Nephron progenitor cell (in vitro differentiated cells): ENCODE data around the gene CENPU.

ENCODE experiments used
- DNase-seq: peaks from one replicate; pipeline ENCODE4 v3.0.0; 2021
- H3K27ac Mint-ChIP-seq: 2 replicates; pipeline ENCODE4 v1.8.0; 2021; ENCODE audit warnings: mild to moderate bottlenecking, moderate library complexity, mixed read lengths
- H3K27me3 Mint-ChIP-seq: 2 replicates; pipeline ENCODE4 v1.8.0; 2021; ENCODE audit warnings: mild to moderate bottlenecking, low read depth, mixed read lengths; ENCODE audit not compliant: poor library complexity
- H3K36me3 Mint-ChIP-seq: 2 replicates; pipeline ENCODE4 v1.8.0; 2021; ENCODE audit warnings: low read depth, mixed read lengths
- H3K4me1 Mint-ChIP-seq: 2 replicates; pipeline ENCODE4 v1.8.0; 2021; ENCODE audit warnings: mixed read lengths
- H3K4me3 Mint-ChIP-seq: 2 replicates; pipeline ENCODE4 v1.8.0; 2021; ENCODE audit warnings: mild to moderate bottlenecking, moderate library complexity, mixed read lengths
- H3K9me3 Mint-ChIP-seq: 2 replicates; pipeline ENCODE4 v1.8.0; 2021; ENCODE audit warnings: mild to moderate bottlenecking, moderate library complexity, mixed read lengths
- TF ChIP-seq, protein P1 (sequence below): fragments of 200-600 bp; sonication (generic); IDR thresholded peaks from 2 replicates; pipeline ENCODE4 v1.5.0; 2021; ENCODE audit warnings: antibody characterized with exemption

Gene CENPU

DNA sequence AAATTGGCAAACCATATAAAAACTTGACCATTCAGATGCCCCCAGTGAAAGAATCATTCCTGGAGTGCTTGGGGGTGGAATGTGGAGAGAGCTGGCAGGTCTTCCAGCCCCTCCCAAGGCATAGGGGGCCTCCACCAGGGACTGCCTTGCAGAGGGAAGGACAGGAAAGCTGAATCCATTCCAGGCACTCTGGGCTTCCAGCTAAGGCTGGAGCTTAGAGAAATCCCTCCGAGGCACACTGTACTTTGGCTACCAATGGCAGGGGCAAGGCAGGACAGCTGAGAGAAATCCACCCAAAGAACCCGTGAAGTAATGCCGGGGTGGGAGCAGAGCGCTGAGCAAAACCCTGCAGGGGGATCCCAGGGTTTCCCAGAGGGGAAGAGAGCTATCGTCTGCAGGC lies 4.0 kb downstream of the CENPU start:
- TF ChIP-seq, protein P1, sequence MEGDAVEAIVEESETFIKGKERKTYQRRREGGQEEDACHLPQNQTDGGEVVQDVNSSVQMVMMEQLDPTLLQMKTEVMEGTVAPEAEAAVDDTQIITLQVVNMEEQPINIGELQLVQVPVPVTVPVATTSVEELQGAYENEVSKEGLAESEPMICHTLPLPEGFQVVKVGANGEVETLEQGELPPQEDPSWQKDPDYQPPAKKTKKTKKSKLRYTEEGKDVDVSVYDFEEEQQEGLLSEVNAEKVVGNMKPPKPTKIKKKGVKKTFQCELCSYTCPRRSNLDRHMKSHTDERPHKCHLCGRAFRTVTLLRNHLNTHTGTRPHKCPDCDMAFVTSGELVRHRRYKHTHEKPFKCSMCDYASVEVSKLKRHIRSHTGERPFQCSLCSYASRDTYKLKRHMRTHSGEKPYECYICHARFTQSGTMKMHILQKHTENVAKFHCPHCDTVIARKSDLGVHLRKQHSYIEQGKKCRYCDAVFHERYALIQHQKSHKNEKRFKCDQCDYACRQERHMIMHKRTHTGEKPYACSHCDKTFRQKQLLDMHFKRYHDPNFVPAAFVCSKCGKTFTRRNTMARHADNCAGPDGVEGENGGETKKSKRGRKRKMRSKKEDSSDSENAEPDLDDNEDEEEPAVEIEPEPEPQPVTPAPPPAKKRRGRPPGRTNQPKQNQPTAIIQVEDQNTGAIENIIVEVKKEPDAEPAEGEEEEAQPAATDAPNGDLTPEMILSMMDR: no peak
- Mint-ChIP-seq H3K9me3 (no peaks in the 10 kb centered on the region), H3K4me3 (no peak overlapping the region), H3K4me1 (peaks cover 38% of the 10 kb centered on the region), H3K27me3 (peaks cover 4% of the 10 kb centered on the region), H3K27ac (no peak overlapping the region), H3K36me3 (peaks cover 54% of the 10 kb centered on the region)
- no peak for DNase-seq

DNA sequence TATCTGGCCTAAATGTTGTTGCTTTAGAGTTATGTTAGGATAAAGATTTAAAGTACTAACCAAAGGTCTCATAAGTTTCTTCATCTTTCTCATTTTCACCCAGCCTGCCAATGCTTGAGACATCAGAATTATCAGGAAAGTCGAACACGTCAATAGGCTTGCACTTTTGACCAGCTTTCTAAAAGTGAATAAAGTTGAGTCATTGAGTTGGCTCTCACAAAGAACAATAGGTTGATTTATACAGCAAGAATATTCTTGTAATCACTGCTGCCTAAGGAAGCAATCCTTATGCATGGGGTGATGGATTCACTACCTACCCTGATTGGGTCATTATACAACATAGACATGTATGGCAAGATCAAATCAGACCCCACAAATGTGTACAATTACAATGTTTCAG lies 5.0 kb downstream of the CENPU start:
- Mint-ChIP-seq H3K27ac (no peak overlapping the region), H3K4me1 (peaks cover 31% of the 10 kb centered on the region), H3K9me3 (no peaks in the 10 kb centered on the region), H3K4me3 (no peak overlapping the region), H3K36me3 (peaks cover 62% of the 10 kb centered on the region), H3K27me3 (no peaks in the 10 kb centered on the region)
- TF ChIP-seq, protein P1: no peak
- DNase-seq: no peak

DNA sequence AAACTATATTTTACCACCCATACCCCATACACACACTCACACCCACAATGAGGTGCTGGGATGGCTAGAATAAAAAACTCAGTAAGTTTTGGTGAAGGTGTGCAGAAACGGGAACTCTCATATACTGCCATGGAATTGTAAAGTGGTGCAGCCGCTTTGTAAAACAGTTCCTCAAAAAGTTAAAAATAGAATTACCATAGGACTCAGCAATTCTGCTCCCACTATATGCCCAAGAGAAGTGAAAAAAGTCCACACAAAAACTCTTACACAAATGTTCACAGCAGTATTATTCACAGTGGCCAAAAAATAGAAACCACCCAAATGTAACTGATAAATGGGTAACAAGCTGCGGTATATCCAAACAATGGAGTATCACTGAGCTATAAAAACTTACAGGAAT lies 6.5 kb downstream of the CENPU start:
- no peak for DNase-seq
- Mint-ChIP-seq H3K36me3 (peaks cover 75% of the 10 kb centered on the region), H3K4me3 (no peak overlapping the region), H3K4me1 (peaks cover 22% of the 10 kb centered on the region), H3K9me3 (no peaks in the 10 kb centered on the region), H3K27ac (no peak overlapping the region), H3K27me3 (no peaks in the 10 kb centered on the region)
- TF ChIP-seq, protein P1: no peak

DNA sequence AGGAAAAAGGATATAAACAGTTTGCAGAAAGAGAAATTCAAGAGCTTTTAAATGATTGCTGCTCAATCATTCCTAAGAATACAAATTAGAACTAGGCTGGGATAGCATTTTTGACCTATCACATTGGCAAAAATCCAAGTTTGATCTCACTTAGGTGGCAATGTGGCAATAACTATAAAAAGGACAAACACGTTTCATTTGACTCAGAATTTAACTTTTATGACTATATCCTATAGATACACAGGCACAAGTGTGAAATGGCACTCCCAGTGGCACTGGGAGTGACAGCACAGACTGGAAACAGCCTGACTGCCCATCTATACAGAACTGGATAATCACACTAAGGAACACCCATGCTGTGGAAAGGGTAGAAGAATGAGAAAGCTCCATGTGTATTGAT lies 11.1 kb downstream of the CENPU start:
- Mint-ChIP-seq H3K36me3 (peaks cover 87% of the 10 kb centered on the region), H3K27me3 (peaks cover 4% of the 10 kb centered on the region), H3K9me3 (peaks cover 21% of the 10 kb centered on the region), H3K4me3 (no peak overlapping the region), H3K4me1 (peaks cover 21% of the 10 kb centered on the region), H3K27ac (no peak overlapping the region)
- TF ChIP-seq, protein P1: no peak
- no peak for DNase-seq

DNA sequence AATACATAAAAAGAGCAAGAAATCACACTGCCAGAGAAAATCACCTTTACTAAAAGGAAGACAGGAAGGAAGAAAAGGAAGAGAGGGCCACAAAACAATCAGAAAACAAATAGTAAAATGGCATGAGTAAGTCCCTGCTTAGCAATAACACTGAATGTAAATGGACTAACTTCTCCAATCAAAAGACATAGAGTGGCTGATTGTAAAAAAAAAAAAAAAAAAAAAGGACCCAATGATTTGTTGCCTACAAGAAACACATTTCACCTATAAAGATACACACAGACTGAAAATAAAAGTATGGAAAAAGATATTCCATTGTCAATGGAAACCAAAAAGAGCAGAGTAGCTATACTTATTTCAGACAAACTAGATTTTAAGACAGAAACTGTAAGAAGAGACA lies 12.6 kb downstream of the CENPU start:
- Mint-ChIP-seq H3K9me3 (peaks cover 21% of the 10 kb centered on the region), H3K36me3 (peaks cover 83% of the 10 kb centered on the region), H3K4me3 (no peak overlapping the region), H3K27ac (no peak overlapping the region), H3K27me3 (peaks cover 4% of the 10 kb centered on the region), H3K4me1 (peaks cover 21% of the 10 kb centered on the region)
- no peak for DNase-seq
- TF ChIP-seq, protein P1: no peak

DNA sequence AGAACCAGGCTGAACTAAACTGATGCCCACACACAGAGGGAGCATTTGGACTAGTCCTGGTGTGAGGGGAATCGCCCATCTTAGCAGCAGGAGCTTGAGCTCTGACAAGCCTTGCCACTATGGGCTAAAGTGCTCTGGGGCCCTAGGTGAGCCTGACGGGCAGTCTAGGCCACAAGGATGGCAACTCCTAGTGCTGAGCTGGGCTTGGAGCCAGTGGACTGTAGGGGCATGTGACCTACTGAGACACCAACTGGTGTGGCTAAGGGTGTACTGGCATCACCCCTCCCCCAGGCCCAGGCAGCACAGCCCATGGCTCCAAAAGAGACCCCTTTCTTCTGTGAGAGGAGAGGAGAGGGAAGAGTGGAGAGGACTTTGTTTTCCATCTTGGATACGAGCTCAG lies 14.5 kb downstream of the CENPU start:
- TF ChIP-seq, protein P1: no peak
- H3K4me1 Mint-ChIP-seq: peaks cover 27% of the 10 kb centered on the region
- H3K36me3 Mint-ChIP-seq: peaks cover 74% of the 10 kb centered on the region

More for the DNA sequence above, 14.5 kb downstream of the CENPU start:
- Mint-ChIP-seq H3K27ac (no peak overlapping the region), H3K9me3 (peaks cover 21% of the 10 kb centered on the region), H3K27me3 (peaks cover 4% of the 10 kb centered on the region), H3K4me3 (no peak overlapping the region)
- no peak for DNase-seq
